HUDEP-2 (cell line): ENCODE data around the gene SYNE2.

Source experiments
- DNase-seq, 76 experiments: peaks; one replicate each; lab custom pipeline; 2025; ENCODE audit not compliant: unreplicated experiment in 76 of 76; lab: John Stamatoyannopoulos, UW

SYNE2 gene

DNA sequence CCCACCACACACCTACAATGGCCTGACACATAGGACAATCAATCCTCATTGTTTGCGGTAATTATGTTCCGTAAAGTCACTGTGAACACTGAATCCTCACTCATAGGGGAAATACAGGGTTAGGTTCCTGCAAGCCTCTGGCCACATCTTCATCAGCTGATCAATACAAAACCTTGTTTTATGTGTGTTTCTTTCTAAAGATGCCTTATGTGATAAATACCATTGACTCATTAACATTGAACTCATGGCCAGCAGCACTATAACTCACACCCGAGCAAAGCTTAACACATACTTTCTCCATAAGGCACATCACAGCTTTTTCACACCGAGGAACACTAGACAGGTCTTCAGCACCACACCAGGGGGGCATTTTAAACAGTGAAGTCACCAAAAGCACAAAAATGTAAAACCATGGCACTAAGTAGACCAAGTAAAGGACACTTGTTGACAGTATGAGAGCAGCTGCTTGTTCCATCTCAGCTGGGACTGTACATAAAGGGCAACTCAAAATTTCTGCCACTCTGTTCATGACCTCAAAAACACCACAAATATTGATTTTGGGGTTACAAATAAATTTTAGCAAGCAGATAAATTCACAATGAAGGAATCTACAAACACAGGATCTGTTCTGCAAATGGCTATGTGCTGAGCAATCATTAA, 380.9 kb downstream of the SYNE2 start:
- no peak for DNase-seq

DNA sequence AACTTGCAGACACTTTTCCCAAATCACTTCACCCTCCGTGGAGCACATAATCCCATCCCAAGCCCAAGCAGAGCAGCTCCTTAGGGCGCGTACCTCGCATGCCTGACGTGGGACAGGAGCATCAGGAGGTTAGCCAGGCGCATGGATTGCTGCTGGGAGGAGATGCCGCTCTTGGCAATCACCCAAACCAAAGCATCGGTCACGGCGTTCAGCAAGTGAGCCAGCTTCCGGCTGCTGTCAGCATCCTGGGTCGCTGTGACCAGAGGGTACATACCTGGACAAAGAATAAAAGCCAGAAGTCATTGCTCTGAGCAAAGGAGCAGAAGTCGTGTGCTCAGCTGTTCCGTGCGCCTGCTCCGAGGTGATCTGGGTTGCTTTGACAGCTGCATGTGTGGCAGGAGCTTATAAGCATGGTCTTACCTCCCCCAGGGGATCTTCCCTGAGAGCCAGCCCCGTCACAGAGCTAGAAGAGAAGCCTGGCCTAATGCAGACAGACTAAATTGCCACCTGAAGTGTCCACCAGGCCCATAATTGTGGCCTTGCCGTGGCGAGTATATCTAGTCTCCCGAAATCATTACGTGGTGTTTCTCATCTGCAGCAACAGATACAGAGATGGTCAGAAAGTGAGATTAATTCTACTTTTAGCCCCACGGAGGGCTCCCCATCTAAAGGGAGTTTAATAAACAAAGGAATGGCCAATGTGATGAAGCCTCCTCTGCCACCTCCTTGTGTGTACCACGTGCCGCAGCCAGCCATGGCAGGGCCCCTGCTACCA, 382.3 kb downstream of the SYNE2 start:
- no peak for DNase-seq

DNA sequence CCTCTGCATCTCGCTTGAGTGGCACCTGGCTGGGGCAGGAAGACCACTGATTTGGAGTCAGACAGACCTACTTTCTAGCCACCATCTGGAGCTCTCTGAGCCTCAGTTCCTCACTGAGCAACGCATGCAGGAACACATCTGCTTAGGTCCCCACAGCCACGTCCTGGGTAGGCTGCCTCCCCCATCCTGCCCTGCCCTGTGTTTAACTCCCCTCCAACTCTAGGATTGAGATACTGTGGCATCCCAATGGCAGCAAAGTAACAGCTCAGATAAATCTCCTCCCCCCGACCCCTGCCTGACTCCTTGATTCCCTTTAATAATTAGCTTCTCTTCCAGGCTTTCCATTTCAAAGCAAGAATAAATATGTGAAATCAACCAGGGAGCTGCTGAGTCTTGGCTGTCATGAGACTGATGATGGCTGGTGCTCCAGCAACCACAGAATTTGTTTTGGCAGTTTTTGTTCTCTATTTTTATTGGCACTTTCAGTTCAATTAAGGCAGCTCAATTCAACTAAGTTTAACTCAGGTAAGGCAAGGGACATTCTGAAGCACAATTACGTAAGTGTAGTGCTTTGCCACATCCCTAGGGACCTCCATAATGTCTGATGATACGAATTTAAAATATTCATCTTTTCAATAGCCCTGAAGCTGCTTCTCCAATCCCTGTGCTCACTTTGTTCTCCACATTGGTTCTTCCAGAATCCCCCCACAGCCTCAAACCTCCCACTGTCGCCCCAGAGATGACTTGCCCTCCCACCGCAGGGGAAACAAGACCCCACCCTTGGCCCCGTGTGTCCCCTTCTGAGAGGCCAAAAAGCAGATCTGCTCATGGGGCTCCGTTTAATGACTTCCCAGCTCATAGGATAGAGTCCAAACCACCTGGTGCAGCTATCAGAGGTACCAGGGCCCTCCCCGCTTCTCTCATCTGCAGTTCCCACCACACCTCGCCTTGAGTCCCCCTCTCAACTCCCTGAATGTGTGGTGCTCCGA, 383.1 kb downstream of the SYNE2 start:
- DNase-seq = no peak

DNA sequence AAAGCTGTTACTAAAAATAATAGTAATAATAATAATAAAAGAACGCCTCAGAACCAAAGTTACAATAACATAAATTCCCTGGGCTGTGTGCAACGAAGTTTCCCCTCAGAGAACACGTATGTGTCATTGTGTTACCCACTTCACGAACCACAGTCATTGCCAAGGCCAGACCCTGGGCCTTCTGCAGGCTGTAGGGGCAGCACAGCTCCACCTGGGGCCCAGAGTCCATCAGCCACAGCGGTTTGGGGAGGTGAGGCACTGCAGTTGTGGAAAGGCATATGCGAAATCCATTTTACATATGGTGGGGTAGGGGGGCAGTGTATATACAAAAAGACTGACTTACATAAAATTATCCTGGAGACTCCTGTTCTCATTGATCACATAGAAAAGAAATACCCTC, 385.2 kb downstream of the SYNE2 start:
- DNase-seq = no peak

DNA sequence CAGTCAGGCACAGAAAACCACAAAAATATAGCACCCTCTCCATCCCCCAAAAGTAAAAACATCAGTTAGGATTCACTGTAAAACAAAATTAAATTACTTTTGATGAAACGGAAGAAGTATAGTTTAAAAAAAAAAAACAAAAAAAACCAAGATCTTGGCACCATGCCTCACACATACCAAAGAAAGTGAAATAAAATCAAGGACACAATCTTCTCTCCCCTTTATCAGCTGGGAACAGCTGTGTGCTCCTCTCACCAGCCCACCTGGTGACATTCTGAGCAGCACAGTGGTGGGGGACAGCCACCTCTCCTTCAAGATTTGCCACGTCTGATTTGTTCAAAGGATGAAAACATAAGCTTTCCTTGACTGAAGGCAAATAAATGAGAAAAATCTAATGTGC, 385.8 kb downstream of the SYNE2 start:
- peak in 1 of 76 experiments; percentile 21 for DNase-seq

DNA sequence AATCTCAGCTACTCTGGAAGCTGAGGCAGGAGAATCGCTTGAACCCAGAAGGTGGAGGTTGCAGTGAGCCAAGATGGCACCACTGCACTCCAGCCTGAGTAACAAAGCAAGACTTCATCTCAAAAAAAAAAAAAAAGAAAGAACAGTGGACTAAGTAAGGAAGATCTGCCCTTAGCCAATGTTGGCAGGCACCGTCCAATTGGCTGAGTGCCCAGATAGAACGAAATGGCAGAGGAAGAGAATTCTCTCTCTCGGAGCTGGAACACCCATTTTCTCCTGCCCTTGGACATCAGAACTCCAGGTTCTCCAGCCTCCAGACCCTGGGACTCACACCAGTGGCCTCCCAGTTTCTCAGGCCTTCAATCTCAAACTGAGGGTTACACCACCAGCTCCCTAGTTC, 391.5 kb downstream of the SYNE2 start:
- DNase-seq = peak in 2 of 76 experiments; percentile 10 to 11

DNA sequence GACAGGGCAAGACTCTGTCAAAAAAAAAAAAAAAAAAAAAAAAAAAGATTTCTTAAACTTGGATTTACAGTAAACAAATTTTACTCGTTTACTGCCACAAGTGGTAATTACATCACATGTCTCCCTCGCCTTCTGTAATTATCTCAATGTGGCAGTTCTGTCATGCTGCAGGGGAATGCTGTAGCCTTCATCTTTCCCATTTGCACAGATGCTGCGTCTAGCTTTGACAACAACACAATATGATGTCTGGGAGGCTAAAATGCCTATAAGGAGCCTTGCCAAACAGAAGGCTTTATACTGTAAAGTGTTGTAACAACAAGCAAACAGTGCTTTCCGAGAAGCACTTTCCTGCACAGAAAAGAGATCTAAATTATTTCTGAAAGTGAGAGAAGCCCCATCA, 392.7 kb downstream of the SYNE2 start:
- no peak for DNase-seq

DNA sequence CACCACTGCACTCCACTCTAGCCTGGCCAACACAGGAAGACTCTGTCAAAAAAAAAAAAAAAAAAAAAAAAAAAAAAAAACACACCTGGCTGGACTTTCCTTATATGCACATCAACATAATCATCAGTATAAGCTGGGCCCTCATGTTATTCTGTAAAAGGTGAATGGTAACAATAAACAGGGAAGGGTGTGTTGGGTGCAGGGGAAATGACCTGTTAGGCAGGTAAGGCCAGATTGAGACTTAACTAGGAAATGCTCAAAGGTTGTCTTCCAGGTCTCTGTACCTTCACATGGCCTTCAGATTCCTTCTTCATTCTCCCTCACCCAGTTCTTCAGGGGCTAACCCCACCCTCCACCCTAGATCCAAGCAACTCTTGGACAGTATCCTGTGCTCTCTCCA, 393.9 kb downstream of the SYNE2 start:
- no peak for DNase-seq

DNA sequence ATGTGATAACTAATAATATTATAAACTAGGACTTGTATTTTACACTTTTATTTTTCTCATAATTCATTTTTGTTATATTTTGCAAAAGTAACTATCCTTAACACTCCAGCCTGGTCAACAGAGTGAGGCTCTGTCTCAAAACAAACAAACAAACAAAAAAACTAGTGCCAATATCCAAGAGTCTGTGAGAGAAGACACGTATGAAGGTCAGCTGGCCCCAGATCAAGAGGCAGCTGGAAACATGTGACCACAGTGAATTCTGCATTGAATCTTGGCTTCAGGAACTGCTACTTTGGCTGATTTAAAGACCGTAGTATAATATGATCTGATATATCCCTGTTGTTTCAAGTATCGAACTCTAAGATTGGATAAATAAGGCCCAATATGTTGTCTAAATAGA, 394.4 kb downstream of the SYNE2 start:
- no peak for DNase-seq

DNA sequence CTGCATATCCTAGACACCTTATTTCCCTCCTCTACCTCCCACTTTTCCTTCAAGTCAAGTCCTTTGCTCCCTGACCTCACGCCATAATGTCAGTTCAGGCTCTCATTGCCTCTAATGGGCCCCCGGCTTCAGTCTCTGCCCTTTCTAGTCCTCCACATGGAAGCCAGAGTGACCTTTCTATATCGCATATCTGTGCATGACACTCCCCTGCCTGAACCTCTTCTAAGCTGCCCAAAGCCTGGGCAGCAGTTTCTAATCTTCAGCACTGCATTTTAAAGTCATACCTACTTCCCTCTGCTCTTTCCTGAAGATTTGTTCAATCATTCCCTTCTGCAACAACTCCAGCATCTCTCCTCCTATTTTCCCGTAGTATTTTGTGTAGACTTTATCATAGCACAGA, 395.9 kb downstream of the SYNE2 start:
- DNase-seq = no peak

DNA sequence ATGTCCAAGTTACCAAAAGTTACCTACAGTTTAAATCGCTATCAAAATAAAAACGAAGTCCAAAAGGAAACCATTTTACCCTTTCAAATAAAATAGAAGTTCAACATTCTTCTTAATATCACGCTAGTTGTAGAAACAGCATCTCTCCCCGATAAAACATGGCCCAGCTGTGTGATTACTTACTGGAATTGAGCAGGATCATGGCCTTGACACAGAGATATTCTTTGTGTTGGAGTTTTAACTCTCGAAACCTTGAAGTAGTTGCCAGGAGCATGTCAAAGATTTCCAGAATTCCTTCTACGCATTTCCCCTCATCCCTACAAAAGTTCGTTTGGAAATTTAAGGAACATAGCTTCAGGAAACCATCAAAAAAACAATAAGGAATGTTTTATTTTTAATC, 396.6 kb downstream of the SYNE2 start:
- no peak for DNase-seq

DNA sequence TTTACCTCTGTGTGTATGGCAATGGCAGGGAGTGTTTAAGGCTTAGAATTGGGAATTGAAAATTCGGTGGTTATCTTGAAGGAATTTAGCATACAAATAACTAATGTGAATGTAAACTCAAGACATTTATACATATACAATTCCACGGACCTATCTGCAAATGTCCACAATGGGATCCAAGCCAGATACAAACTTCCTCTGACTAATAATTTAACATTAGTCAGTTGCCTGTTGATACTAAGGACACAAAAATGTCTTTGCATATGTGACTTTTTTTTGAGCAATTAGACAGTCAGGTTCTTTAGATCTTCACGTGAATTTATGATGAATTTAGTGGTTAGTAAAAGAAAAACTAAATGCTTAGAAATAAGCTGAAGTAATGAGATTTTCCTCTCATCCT, 400.9 kb downstream of the SYNE2 start:
- no peak for DNase-seq

DNA sequence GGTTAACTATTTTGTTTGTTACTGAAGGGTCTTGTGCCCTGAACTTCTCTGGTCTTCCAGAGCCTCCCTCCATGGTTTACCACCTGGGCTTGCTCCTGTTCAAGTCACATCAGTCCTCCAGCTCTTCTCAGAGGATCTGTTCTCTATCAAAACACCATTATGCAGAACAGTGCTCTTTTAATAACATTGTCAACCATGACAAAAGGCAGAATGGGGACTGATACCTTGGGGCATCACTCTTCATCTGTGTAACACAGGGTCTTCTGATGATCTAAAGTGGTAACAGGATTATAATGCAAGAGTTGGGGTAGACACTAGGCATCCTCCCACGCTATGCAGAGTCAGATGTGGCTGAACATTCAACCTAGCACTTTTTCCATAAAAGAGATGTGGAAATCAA, 403.0 kb downstream of the SYNE2 start:
- no peak for DNase-seq

DNA sequence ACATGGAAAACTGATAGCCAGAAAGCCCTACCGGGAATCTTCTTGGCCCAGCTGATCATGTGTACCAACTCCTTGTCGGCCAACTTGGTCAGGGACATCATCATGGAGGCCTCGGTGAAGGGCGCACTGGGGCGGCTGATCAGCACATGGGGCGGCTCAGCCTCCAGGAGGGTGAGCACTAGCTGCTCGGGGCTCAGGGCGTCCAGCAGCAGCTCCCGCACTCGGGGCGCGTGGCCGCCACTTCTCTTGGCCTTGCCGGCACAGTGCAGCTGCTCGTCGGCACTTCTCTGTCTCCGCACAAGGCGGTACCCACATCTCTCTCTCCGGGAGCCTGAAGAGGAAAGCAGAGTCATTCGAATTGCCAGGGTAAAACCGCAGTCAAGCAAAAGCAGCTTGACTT, 407.6 kb downstream of the SYNE2 start:
- DNase-seq = no peak

DNA sequence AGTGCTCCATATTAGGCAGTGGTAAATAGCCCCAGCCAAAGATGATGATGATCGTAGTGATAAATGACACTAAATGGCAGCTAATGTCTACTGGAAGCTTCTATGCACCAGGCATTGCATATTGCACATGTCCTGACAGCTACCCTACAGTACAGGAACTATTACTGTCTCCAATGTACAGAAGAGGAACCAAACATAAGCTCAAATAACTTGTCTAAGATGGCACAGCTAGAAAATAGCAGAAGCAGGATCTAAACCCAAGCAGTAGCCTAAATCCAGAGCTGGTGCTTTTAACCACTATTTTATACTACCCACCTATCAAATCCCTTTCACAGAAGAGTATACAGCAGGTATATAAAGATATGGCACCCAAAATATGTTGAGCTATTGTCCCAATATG, 412.4 kb downstream of the SYNE2 start:
- no peak for DNase-seq

DNA sequence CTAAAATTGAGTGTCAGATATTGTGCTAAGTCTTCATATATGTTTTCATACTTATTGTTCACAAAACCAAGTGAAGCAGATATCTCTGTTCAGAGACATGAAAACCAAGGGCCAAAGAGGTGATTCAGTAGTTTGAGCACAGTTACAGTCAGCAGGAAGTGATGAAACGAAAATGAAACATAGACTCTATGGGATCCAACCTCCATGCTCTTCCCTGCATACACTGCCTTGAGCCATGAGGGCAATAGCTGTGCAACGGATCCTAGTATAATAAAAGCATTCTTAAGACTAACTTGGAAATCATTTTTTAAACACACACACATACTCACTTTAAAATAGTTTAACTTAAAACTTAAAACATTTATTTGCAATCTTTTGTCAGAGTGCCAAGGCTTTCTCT, 413.4 kb downstream of the SYNE2 start:
- peak in 1 of 76 experiments; percentile 4 for DNase-seq

DNA sequence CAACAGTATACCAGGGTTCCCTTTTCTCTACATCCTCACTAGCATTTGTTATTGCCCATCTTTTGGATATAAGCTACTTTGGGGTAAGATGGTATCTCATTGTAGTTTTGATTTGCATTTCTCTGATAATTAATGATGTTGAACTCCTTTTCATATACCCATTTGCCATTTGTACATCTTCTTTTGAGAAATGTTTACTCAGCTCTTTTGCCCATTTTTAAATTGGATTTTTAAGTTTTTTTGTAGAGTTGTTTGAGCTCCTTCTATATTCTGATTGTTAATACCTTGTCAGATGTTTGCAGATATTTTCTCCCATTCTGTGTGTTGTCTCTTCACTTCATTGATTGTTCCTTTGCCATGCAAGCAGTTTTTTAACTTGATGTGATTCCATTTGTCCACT, 419.2 kb downstream of the SYNE2 start:
- DNase-seq = no peak
